HG02759 (cell line): Measurements from ENCODE around the gene ZDHHC14.
A peak's percentile ranks its signal among the peaks of the same experiment; 100 is the strongest.

Source experiments
- ATAC-seq: cut with Tn5 transposase; IDR thresholded peaks from one replicate; pipeline ENCODE4 v1.9.1; 2021; ENCODE audit warnings: mild to moderate bottlenecking, moderate library complexity; ENCODE audit not compliant: unreplicated experiment

The ZDHHC14 gene

GRCh38 chr6:157513619-157514485 lies 132.9 kb downstream of the ZDHHC14 start:
- no peak for ATAC-seq

DNA sequence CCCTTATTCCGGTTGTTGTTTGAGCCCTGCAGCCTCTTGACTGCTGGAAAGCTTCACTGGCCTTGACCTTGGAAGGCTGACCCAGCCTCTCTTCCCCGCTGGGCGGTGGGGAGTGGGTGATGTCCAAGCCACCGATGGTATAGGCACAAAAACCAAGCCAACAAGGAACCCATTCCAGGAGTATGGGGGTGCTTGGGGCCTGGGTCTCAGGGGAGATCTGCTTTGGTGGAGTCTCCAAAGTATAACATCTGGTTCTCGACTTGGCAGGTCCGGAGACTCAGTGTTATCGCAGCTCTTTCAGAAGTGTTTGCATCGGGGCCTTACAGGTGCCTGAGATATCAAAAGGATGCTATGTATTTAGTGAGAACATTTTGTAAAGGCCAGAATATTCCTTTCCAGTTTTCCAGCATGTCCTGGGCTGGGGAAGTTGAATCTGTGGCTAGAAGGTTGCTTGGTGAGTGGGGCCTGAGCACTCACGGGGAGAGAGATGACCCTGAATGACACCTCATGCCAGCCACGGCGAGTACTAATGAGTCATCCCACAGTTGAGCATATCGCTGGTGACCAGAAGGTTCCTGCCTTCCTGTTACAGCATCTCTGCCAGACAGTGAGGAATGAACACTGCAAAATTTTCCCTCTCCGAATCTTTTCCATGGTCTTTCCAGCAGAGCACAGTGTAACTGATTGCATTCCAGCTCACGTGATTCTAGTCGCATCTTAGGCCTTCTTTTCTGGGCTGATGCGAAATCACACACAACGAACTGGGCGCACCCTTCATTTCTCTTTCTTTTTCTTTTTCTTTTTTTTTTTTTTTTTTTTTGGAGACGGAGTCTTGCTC lies 133.9 kb downstream of the ZDHHC14 start:
- ATAC-seq: no peak

DNA sequence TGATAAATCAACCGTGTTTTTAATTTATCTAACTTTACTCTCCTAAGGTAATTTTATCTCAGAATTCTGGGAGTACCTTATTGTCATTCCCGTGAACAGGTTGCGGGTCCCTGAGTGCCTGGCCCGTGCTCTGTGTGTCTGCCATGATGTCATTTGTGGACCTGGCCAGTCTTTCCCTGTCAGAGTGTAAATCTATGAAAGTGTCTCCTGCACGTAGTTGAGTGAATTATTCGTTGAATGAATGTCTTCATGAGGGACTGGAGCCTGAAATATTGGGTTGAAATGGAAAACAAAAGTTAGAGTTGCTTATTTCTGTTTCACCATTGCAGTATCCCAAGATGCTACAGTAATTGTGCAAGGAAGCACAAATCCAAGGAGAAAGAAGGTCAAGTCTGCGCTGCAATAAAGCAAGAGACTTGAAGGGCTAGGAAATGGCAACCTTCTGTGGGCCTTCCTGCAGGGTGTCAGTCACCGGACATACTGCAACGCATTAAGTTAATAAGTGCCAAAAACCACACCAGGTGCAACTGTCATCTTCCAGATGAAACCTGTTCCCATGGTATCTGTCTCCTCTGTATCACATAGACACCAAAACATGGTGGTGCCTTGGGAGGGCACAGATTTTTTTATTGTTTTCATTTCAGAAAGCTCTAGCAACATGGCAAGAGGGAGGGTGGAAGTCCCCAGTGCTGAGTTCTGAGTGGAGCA lies 135.5 kb downstream of the ZDHHC14 start:
- peak; percentile 39 for ATAC-seq

- ATAC-seq: no peak
These were observed 136.8 kb downstream of the ZDHHC14 start for GRCh38 chr6:157517601-157518359.

GRCh38 chr6:157518397-157519250 lies 137.6 kb downstream of the ZDHHC14 start:
- no peak for ATAC-seq

- no peak for ATAC-seq
These were observed 138.5 kb downstream of the ZDHHC14 start for GRCh38 chr6:157519255-157520116.

DNA sequence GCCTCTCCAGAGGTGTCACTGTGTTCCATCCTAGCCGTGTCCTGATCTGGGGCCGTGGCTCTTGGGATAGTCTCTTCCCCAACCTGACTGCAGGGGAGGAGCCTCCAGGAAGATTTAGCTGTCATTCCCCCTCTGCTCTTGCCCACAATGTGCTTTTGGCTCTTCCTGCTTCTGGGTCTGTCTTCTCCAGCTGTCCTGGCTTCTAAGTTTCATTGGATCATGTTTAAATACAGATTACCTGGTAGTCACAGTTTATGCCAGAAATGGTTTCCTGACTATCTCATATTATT lies 139.1 kb downstream of the ZDHHC14 start:
- no peak for ATAC-seq

- no peak for ATAC-seq
These were observed 139.8 kb downstream of the ZDHHC14 start for GRCh38 chr6:157520596-157521361.

DNA sequence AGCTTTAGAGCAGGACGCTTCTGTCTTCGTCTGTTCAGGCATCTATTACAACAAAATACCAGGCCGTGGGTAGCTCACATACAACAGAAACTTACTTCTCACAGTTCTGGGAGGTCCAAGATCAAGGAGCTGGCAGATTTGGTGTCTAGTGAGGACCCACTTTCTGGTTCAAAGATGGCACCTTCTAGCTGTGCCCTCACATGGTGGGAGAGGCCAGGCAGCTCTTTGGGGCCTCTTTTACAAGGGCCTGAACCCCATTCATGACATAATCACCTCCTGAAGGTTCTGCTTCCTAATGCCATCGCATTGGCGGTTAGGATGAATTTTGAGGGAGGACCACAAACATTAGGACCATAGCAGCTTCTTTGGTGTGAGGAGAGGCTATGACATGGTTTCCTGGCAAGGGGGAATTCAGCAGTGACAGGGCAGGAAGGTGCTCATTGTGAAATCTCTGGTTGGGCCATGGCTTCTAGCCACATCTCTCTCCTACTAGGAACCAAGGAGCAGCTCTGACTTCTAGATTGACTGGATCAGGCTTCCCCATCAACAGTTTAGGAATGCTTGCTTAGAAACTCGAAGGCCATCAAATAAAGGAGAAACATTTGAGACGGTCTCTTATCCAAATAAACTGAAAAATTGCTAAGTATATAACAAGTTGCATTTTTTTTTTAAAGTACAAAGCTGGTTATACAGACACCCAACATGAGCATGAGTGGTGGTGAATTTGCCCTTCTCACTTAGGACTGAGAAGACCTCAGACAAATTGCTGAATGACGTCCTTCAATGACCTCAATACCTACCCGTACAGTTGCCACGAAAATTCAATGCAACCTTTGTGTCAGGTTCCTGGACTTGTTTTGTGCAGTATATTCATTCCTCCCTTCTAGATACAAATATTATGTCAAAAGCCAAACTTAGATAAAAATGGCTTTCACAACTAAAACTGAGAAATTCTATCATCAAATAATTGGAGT lies 140.7 kb downstream of the ZDHHC14 start:
- no peak for ATAC-seq

GRCh38 chr6:157522472-157522871 lies 141.5 kb downstream of the ZDHHC14 start:
- ATAC-seq: no peak

DNA sequence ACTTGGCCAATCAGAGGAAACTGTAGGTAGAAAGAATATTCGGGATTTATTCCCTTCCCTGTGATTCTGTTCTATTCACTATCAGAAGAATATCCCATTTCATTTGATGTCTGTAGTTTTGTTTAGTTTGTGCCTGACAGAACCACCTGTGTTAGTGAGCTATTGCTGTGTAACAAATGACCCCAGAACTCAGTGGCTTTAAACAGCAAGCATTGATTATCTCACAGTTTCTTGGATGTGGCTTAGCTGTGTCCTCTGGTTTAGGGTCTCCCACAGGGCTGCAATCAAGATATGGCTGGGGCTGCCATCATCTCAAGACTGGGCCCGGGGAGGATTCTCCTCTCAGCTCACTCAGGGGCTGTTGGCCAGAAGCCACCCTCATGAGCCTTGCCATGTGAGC lies 143.7 kb downstream of the ZDHHC14 start:
- ATAC-seq: no peak

DNA sequence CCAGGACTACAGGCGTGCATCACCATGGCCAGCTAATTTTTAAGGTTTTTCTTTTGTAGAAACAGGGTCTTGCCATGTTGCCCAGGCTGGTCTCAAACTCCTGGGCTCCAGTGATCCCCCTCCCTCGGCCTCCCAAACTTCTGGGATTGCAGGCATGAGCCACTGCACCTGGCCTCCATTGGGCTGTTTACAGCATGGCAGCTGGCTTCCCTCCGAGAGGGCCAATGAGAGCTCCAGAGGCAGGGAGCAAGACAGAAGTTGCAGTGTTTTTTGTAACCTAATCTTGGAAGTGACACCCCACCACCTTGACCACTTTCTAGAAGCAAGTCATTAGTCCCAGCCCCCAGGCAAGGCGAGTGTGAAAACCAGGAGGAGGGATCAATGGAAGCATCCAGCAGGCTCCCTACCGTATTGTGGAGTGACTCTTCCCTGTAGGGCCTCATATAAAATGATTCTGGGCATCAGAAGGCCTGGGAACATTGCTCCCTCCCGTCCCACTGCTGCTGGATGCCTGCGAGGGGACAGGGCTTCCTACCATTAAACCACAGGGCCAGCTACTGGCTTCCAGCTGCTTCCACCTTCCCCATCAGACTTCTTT lies 144.4 kb downstream of the ZDHHC14 start:
- no peak for ATAC-seq

GRCh38 chr6:157525918-157526425 lies 145.0 kb downstream of the ZDHHC14 start:
- no peak for ATAC-seq

- ATAC-seq: peak; percentile 77
These were observed 146.5 kb downstream of the ZDHHC14 start for GRCh38 chr6:157527471-157527907.

GRCh38 chr6:157528931-157529653 lies 148.1 kb downstream of the ZDHHC14 start:
- no peak for ATAC-seq

DNA sequence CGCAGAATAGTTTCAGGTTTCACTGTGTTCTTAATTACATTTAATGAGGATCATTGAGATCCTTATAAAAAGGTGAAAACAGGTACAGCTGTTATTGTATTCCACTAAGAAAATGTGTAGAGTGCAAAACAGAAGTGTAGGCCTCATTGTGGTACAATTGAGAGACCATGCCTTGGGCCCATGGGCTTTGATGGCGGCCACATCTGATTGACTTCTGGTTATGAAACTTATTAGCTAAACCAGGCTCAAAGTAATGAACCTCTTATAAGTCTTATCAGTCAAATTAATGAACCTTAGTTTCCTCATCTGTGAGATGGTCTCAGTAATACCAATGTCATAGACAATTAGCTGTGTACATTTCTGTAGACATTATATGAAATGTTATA lies 148.7 kb downstream of the ZDHHC14 start:
- no peak for ATAC-seq
